Activated CD8-positive, alpha-beta memory T cell treated with anti-CD3 and anti-CD28 coated beads for 1 hour (primary cell): ENCODE measurements around the gene PLEKHH1.

ENCODE experiments used
- DNase-seq, 2 donors: peaks; one replicate each; pipeline ENCODE4 v3.0.0-alpha.2; 2020; ENCODE audit warnings: low read depth in 1 of 2; ENCODE audit errors: extremely low read depth in 1 of 2

PLEKHH1 gene

DNA sequence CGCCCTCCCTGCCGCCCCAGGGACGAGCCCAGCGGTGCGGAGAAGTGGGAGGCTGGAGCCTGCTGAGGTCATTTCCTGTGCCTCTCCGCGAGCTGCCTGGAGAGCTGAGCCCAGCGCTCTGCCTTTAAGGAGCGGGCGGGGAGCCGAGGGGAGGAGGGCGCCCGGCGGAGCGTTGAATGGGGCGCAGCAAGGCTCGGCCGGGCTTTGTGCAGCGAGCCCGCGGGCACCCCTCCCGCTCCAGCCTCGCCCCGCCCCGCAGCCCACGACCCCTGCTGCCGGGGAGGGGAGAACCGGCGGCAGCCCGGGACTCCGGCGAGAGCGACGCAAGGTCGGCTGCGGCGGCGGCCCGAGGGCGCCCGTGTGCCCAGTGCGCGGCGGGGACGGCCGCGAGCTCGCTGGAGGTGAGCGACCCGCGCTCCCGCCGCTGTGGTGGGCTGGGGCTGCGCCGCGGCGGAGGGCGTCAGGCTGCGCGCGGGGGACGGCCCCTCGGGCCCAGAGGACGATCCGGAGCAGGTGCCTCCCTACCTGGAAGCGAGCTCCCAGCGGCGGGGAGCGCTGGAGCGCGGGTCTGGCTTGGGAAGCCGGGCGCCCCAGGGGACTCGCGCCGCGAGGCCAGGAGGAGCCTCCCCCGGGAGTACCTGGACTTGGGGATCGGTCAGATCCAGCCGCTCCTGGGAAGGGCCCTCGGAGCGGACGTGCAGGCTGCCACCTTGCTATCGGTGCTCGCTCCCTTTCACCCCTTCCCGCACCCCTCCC, at the start of gene PLEKHH1:
Gene PLEKHH1 (plus strand): TSS at position 293 of the 756 bp plus-strand sequence. CDS start 8,578 bp downstream, outside the sequence.
- peak; percentile 8 to 28 for DNase-seq

DNA sequence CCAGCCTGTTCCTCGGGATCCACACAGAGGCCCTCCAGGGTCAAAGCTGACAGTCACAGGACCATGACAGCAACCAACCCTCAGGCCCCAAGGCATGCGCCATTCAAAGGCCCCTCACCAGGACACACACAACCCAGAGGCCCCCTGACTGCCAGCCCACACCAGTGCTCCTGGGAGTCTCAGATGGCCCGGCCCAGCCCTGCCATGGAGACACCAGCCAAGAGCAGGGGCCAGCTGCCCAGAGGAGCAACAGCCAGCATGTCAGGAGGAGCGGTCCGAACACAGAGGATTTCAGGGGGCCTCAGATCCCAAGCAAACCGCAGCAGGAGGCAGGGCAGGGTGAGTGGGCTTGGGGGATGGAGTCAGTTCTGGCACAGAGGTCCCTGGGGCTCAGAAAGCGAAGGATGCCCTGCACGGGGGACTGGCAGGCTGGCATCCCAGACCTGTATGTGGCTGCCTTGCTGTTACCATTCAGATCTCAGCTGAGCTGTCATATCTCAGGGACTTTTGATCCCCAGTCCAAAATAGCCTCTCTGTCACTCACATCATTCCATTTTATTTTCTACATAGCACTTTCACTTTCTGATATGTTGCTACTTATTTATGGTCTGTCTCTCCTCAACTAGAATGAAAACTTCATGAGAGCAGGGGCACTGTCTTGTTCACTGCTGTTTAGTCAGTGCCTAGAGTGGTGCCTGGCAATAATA, 49.4 kb upstream of the PLEKHH1 start:
- no peak for DNase-seq

DNA sequence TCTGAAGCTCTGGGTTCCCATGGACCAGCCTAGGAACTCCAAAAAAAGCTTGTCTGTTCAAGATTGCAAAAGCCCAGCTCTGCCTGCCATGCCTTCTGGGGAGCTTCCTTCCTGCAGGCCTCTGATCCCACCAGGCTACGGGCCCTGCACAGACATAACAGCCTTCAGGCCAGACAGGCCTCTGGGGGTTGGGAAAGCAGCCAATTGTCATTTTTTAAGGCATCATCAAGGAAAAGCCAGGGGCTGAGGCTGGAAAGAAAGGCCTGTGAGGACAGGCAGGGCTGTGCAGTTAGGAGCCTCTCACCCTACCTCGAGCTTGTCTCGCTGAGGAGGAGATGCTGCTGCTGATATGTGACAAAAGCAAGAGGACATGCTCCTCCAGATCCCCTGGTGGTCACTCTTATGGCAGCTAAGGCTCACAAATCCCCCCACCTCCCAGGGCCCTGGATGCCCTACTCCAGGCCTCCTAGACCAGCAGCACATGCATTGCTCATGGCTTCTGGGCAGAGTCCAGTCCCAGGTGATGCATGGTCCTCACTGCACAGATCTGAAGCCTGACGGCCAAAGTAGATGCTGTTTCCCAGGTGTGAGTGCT, 47.5 kb upstream of the PLEKHH1 start:
- DNase-seq, result no peak

DNA sequence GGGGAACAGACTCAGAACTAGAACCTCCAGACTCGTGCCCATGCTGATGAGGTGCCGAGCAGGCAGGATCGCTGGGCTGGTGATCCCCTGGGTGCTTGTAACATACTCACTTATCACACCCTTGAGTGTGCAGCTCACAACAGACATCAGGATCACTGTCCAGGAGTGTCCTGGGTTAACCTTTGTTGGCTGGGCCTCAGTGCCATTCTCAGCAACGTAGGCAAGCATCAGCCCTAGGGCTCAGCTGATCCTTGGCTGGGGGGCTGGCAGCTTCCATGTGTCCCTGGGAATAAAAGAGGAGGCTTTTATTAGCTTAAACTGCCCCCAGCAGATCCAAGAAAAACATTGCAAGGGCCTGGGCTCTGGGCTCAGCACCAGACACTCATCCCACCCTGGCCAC, 46.2 kb upstream of the PLEKHH1 start:
- DNase-seq, result no peak

DNA sequence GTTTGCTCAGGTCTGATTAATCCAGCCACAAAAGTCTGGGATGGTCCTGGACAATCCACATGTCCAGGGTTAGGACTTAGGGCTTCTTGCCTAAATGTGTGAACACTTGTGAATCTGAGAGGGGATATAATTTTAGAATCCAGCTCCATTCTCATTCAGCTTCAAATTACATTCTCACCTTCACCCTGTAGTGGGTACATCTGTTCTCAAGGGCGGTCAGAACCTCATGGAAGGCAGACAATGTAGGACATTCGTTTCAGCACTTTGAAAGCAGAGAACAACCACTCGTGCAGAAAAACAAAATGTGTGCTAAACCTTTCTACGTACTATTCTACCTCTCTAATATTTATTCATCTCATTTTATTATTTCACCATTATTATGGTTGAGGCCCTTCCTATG, 45.8 kb upstream of the PLEKHH1 start:
- DNase-seq, result no peak

DNA sequence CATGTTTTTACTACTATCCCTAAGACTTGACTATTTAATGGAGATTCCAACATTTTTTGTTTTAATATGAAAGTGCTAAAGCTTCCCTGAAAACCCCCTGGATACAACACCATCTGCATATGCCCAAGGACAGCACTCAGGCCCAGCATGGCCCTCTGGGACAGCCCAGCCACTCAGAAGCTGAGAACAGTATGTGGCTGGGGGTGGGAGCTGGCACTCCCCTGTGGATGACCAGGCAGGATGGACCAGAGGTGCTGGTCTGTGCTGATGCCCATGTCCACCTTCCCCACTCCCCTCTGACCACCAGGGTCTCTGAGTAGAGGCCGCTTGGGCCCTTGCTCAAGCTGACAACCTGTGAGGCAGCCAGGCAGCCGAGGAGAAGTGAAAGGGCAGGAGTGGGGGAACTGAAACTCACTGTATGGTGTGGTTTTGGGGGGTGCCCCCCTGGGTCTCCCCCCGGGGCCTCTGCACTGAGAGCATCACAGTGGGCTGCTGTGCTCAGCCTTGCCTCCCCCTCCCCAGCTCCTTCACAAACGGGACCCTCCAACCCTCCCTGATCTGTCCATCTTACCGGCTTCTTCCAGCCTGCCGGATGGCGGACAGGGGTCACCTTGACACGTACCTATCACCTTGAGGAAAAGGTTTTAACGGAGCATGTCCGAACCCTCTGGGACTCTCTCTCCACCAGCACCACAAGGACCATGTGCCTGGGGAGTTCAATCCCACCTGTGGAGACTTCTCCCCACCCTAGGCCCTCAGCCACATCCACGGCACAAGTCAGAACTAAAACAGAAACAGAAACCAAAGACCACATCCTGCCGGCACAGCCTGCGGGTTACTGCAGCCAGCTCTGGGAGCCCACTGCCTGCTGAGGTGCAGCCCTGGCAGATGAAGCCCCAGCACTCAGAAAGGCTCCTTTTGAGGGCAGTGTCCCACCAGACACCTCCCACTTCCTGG, 44.9 kb upstream of the PLEKHH1 start, which contains the start of gene TMEM229B:
Gene TMEM229B (minus strand): TSS at position 785 of the 957 bp plus-strand sequence. CDS start 14,798 bp downstream, outside the sequence.
- DNase-seq, result peak; percentile 31 to 39

DNA sequence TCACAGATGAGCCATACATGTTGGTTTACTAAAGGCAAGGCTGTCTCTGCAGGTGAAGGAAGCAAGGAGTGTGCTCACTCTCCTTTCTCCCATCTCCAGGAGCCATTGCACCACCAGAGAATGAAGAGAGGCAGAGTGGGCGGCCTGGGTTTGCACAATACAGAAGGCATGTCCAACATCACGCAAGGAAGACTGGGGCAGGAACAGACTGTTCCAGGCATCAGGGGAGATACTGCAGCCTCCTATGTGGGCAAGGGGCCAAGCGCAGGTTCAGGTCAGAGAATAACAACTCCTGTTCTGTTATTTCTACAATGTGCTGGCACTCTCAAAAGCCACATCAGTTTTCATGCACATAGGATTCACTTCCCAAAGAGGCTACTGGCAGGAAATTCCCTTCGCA, 42.9 kb upstream of the PLEKHH1 start:
- DNase-seq, result no peak

DNA sequence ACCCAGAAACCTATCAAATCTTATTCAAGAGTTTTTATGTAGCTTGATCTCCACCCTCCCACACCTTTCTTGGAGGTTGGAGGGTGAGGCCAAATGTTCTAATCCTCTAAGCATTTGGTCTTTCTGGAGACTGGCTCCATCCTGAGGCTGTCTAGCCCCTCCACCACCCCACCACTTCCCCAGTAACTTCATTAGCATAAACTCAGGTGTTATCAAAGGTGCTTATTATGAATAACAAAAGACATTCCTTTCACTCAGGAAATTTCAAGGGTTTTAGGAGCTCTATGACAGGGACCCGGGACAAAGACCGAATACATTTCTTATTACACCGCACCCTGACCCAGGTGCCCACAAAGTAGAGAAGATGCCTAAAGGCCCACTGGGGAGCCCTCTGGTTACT, 41.8 kb upstream of the PLEKHH1 start:
- DNase-seq, result no peak

DNA sequence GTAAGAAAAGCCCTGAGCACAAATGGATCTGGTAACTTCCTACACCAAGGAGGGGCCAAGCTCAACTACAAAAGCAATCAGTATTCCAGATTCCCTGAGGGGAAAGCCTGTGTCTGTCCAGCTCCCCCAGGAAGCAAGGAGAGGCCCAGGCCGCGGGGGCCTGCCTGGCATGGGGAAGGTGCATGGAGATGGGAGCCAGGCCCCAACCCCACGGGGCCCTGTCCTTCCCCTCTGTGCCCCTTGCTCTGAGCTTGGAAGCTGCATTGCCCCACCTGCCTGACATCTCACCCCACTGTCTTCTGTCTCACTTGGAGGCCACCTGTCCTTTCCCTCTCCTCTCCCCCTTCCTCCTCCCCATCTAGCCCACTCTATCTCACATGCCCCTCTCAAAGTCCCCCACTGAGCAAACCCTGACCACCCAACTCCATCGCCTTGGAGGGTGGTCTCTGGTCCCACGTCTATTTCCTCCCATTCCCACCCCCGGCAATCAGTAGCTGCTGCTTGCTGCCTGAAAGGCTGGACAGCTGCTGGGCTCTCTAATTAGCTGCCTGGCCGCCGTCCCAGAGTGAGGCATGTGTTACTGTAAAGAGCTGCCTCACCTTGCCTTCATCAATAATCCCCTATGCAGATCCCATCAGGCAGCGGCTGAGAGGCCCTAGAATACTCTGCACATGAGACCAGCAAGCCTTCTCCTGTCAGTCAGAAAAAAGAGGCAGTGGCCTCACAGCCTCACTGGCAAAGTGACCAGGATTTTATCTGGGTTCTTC, 41.2 kb upstream of the PLEKHH1 start:
- DNase-seq, result no peak

DNA sequence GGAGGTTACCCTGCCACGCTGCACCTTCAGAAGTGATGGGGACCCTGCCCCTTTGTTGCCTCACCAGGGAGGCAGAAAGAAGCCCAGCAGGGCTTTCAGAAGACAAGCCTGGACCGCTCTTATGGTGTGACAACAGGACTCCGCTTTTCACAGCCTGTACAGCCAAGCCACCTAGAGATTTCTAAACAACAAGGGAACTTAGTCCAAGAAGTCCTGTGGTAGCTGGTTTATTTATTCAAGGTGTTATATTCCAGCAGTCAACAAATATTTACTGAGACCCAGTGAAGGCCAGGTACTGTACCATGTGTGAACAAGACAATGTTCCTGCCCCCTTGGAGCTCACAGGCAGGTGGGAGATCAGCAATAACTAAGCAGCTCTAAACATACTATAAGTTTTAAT, 40.6 kb upstream of the PLEKHH1 start:
- DNase-seq, result no peak

DNA sequence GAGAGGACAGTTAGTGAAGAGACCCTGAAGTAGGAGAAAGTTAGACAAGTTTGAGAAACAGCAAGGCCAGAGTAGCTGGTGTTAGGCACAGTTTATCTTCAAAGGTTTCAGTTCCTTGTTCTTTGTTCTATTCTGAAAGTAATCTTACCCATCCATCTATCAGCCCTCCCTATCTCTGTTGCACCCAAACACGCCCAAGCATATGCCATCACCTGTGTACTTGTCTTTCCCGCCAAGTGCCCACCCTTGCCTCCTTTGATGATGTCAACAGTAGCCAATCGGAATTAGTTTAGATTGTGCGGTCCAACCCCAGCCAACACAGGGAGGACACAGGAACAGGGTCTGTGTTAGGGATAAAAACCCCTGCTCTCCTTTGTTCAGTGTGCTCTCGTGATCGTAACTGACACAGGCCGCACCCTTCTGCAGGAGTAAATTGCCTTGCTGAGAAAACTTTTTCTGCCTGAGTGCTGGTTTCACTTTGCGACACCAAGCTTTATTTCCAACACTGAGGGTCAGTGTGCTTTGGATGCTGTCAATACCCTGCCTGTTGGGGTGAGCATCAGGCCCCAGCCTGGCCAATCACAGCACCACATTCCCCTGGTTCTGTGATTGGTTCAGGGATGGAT, 39.9 kb upstream of the PLEKHH1 start:
- DNase-seq, result no peak

DNA sequence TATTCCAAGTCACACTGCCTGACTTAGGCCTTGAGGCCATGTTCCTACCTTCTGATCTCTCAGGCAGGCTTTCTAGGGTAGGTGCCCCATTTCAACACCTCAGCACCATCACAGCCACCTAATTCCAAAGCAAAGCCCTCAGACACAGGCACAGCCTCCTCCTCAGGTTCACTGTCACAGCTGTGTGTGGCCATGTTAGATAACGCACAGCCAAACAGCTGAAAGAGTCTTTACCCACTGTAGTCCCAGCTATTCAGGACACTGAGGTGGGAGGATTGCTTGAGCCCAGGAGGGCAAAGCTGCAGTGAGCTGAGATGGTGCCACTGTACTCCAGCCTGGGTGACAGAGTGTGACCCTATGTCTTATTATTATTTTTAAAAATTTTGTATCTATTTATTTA, 37.3 kb upstream of the PLEKHH1 start:
- DNase-seq, result no peak

DNA sequence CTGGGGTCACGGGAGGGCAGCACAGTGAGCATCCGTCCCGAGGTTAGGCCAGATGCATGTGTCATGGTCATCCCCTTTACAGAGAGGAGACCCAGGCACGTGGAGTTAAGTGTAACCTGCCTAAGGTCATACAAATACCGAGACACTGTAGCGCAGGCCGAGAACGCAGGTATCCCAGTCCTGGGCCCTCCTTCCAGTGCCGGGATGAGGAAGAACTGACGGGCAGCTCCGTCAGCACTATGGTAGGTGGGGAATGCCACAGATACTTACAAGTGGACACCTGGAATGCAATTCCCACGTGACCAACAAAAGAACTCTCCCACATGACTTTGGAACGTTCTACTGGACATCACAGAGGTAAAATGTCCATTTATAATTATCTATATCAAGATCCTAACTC, 35.9 kb upstream of the PLEKHH1 start:
- DNase-seq, result no peak

DNA sequence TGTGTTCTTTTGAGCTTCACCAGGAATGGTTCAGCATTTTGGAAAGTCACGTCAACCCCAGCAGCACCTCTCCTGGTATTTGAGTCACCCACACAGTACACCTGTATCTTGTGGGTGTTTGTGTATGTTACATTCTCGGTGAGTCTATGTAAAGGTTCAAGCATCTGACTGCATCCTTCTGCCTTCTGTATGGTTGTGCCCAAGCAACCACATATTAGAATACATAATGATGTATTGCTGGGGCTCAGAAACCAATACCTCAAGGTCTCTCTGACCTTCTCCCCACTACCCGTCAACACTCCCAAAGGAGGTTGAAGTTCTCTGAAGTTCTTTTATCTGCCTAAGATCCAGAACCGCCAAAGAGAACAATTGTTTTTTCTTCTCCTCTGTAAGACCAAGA, 35.4 kb upstream of the PLEKHH1 start:
- DNase-seq, result no peak

DNA sequence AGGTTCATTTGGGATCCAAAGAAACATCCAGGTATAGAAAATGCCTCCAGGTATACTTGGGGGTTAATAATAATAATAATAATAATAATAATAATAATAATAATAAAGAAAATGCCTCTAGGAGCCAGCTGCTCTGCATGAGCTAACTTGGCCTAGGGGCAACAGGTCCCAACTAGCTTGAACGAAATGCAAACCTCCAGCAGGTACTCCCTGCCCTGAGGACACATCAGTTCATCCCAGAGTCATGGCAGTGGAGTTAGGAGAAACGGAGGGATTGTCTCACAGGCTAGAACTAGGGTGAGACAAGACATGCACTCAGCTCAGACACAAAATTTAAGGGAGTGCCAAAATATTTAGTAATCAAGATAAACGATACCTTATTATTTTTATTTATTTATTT, 32.1 kb upstream of the PLEKHH1 start:
- no peak for DNase-seq

DNA sequence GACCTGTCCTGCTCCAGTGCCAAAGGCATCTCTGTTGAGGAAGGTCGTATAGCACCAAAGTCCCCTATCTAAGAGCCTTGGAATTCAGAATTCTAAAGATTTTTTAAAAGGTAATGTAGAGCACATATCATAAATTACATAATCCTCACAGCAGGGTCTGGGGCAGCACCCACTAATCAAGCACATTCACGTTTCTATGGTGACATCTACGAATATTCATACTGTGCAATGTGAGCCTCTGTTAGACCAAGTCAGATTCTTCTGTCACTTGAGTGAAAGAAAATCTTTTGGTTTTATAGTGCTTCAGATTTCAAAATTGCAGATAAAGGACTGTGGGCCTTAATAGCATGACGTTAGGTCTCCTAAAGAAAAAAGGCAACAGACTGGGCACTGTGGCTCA, 31.4 kb upstream of the PLEKHH1 start:
- no peak for DNase-seq

DNA sequence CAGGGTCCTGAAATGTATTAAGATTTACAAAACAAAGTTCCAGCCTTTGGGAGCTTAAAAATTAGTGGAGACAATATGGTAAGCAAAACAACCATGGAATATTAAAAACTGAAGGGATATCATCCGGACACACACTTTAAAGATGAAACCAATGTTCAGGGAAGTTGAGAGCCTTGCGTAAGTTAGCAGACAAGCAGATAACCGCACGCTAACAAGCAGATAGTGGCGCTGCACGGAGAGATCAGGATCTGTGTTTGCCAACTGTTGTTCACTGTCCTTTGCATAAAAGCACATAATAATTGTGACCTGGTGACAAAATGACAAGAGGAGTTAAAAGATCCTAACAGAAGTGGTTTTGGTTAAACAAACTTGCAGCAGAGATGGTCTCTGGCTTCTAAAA, 30.2 kb upstream of the PLEKHH1 start:
- DNase-seq, result no peak

DNA sequence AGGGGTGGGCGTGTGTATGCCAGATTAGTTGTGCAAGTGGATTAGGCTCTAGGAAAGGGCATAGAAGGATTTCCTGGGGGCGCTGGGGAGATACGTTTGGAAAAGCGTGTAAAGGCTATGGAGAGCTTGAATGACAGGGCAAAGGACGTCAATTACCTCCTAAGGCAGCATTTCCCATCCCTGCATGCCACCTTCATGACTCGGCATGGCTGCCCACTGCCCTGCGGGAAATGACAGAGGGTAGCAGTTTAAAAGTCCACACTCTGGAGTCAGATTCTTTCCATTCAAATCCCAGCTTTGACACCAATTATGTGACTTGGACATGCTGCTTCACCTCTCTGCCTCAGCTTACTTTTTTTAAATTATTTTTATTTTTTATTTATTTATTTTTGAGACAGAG, 29.8 kb upstream of the PLEKHH1 start:
- no peak for DNase-seq

DNA sequence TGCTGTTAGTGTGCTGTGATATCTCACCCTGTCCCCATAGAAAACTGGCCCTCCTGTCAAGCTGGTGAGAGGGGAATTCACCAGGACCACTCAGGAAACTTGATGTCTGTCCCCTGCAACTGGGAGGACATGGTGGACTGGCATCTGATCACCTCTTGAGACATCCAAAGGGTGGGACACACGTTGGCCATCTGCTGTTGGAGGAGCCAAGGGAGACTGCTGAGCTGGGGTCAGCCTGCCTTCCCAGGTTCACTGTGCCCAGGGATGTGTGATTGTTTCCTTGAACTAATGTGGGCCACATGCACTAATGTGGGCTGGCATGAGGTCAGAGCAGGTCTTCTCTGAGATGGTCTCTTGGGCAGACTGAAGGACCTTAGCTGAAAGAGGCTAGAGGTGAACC, 27.8 kb upstream of the PLEKHH1 start:
- DNase-seq, result no peak

DNA sequence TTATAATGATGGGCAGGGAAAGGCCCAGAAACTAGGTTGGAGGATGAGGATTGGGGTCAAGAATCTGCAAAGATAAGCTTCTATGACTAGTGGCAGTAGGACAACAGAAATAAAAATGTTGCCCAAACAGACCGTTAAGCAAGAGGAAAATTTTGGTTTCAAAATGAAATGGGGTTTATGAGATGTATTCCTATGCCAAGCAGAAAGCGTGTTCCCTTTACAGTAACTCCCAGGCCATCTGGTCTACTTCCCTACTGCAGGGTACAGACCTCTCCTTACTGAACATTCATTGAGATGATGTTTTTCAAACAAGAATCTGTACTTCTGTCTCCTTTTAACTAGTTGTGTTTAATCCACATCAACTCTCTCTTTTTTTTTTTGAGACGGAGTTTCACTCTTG, 24.1 kb upstream of the PLEKHH1 start:
- DNase-seq, result no peak
